H1 (cell line): ENCODE results near the gene CUL9. TPM values are rescaled to one million over a fixed set of nuclear protein-coding genes. Genes with fewer than 3 reads are reported as not detected.

ENCODE experiments used
- CTCF ChIA-PET: fragments of 300-600 bp; sonication (Branson Sonifier 250); formaldehyde crosslinking; loops from one replicate; lab custom pipeline; 2021; ENCODE audit not compliant: partially characterized antibody; lab: Charles Lee
- POLR2A ChIA-PET: fragments of 300-600 bp; sonication (Branson Sonifier 250); formaldehyde crosslinking; loops from one replicate; lab custom pipeline; 2021; ENCODE audit warnings: inconsistent platforms; ENCODE audit not compliant: partially characterized antibody; lab: Charles Lee
- DNase-seq, 2 experiments: peaks; one replicate each; pipeline versions ENCODE4 v3.0.0 to v3.0.0-alpha.2; 2010 to 2022; ENCODE audit warnings: low spot score in 2 of 2, low read depth in 1 of 2, mixed read lengths in 1 of 2
- FAIRE-seq: peaks from 2 replicates; lab custom pipeline; 2011; peaks lifted over from hg19 to GRCh38; lab: Jason Lieb, UNC
- H2AFZ ChIP-seq: 2 replicates; pipeline ENCODE4 v1.8.1; 2012; ENCODE audit warnings: low read length, inconsistent platforms
- H2AK5ac ChIP-seq: 2 replicates; pipeline ENCODE4 v1.6.1; 2013; ENCODE audit warnings: low read depth, low read length
- H2BK120ac ChIP-seq: replicated peaks from 2 replicates; pipeline ENCODE3; 2013; ENCODE audit warnings: low read depth, low read length, inconsistent platforms
- H2BK12ac ChIP-seq: 2 replicates; pipeline ENCODE4 v1.6.1; 2013; ENCODE audit warnings: low read depth, low read length
- H2BK15ac ChIP-seq: 2 replicates; pipeline ENCODE4 v1.6.1; 2013; ENCODE audit warnings: low read length
- H2BK20ac ChIP-seq: 2 replicates; pipeline ENCODE4 v1.6.1; 2013; ENCODE audit warnings: low read length
- H2BK5ac ChIP-seq: 2 replicates; pipeline ENCODE4 v1.6.1; 2013; ENCODE audit warnings: low read depth, low read length
- H3K14ac ChIP-seq: 2 replicates; pipeline ENCODE4 v1.6.1; 2013; ENCODE audit warnings: inconsistent platforms; ENCODE audit not compliant: insufficient read length
- H3K18ac ChIP-seq: 2 replicates; pipeline ENCODE4 v1.6.1; 2013; ENCODE audit warnings: low read length; ENCODE audit errors: extremely low read depth
- H3K23ac ChIP-seq: 2 replicates; pipeline ENCODE4 v1.6.1; 2013; ENCODE audit warnings: inconsistent platforms; ENCODE audit not compliant: insufficient read length
- H3K23me2 ChIP-seq: 2 replicates; pipeline ENCODE4 v1.6.1; 2013; ENCODE audit warnings: low read depth, low read length
- H3K27ac ChIP-seq: 2 replicates; pipeline ENCODE4 v1.6.1; 2011; ENCODE audit warnings: low read depth, low read length, inconsistent platforms
- H3K27me3 ChIP-seq, 4 experiments: replicated peaks in 1 of 4; 1 replicate in 1 of 4; 2 replicates in 3 of 4; pipeline versions ENCODE4 v1.6.1 to v1.8.1; 2011 to 2013; ENCODE audit warnings: low read length in 3 of 4, mild to moderate bottlenecking in 3 of 4, inconsistent platforms in 2 of 4, mixed read lengths in 2 of 4, moderate library complexity in 1 of 4; ENCODE audit not compliant: control insufficient read depth in 3 of 4, insufficient read depth in 3 of 4; ENCODE audit errors: extremely low read depth in 1 of 4
- H3K36me3 ChIP-seq, 4 experiments: 2 replicates each; pipeline versions ENCODE4 v1.6.1 to v1.8.1; 2011 to 2013; ENCODE audit warnings: mild to moderate bottlenecking in 4 of 4, low read length in 3 of 4, moderate library complexity in 2 of 4, control low read depth in 1 of 4, inconsistent platforms in 1 of 4; ENCODE audit not compliant: insufficient read depth in 4 of 4, control insufficient read depth in 2 of 4
- H3K4ac ChIP-seq: replicated peaks from 2 replicates; pipeline ENCODE3; 2013; ENCODE audit warnings: low read length, low read depth, mixed read lengths, inconsistent platforms; ENCODE audit not compliant: insufficient read length
- H3K4me1 ChIP-seq, 4 experiments: replicated peaks in 1 of 4; 1 replicate in 1 of 4; 2 replicates in 3 of 4; pipeline versions ENCODE4 v1.6.1 to v1.8.1; 2011 to 2013; ENCODE audit warnings: low read length in 3 of 4, inconsistent platforms in 2 of 4, mixed read lengths in 1 of 4; ENCODE audit not compliant: insufficient read depth in 4 of 4, control insufficient read depth in 3 of 4
- H3K4me2 ChIP-seq, 2 experiments: 2 replicates each; pipeline versions ENCODE4 v1.6.1 to v1.8.1; 2011 to 2013; ENCODE audit warnings: low read depth in 2 of 2, low read length in 2 of 2, control low read depth in 1 of 2, inconsistent platforms in 1 of 2, mild to moderate bottlenecking in 1 of 2; ENCODE audit not compliant: insufficient read depth in 1 of 2
- H3K4me3 ChIP-seq, 4 experiments: fragments of 200-600, 300-600 bp in 1 of 4; sonication (generic), shearing (Covaris generic), sonication (Bioruptor Twin) in 1 of 4; 2 replicates each; pipeline versions ENCODE4 v1.5.1 to v1.8.1; 2011 to 2016; ENCODE audit warnings: low read length in 4 of 4, low read depth in 3 of 4, control low read depth in 2 of 4, inconsistent platforms in 2 of 4, mild to moderate bottlenecking in 2 of 4, mixed read lengths in 1 of 4, moderate library complexity in 1 of 4; ENCODE audit not compliant: insufficient read depth in 2 of 4; ENCODE audit errors: extremely low read depth in 1 of 4
- H3K56ac ChIP-seq: replicated peaks from 2 replicates; pipeline ENCODE3; 2013; ENCODE audit warnings: low read depth, mild to moderate bottlenecking, mixed read lengths, low read length, inconsistent platforms; ENCODE audit not compliant: insufficient read length
- H3K79me1 ChIP-seq: 2 replicates; pipeline ENCODE4 v1.6.1; 2013; ENCODE audit warnings: low read depth, low read length, control low read depth
- H3K79me2 ChIP-seq, 2 experiments: 2 replicates each; pipeline versions ENCODE4 v1.6.1 to v1.8.1; 2012 to 2013; ENCODE audit warnings: low read length in 2 of 2, mild to moderate bottlenecking in 2 of 2, inconsistent platforms in 1 of 2; ENCODE audit not compliant: insufficient read depth in 2 of 2, control insufficient read depth in 1 of 2
- H3K9ac ChIP-seq, 4 experiments: replicated peaks in 1 of 4; 1 replicate in 1 of 4; 2 replicates in 3 of 4; pipeline versions ENCODE4 v1.6.1 to v1.8.1; 2011 to 2013; ENCODE audit warnings: low read depth in 3 of 4, low read length in 3 of 4, control low read depth in 2 of 4, mild to moderate bottlenecking in 2 of 4, moderate library complexity in 2 of 4, inconsistent platforms in 1 of 4; ENCODE audit errors: extremely low read depth in 1 of 4
- H3K9me3 ChIP-seq, 2 experiments: 2 replicates each; pipeline versions ENCODE4 v1.6.1 to v1.8.1; 2012 to 2013; ENCODE audit warnings: mild to moderate bottlenecking in 2 of 2, moderate library complexity in 2 of 2, control low read depth in 1 of 2, inconsistent platforms in 1 of 2, low read depth in 1 of 2, low read length in 1 of 2, mixed read lengths in 1 of 2; ENCODE audit not compliant: insufficient read depth in 2 of 2
- H4K20me1 ChIP-seq, 2 experiments: replicated peaks in 1 of 2; 2 replicates each; pipeline versions ENCODE3 to v1.8.1; 2011 to 2013; ENCODE audit warnings: inconsistent platforms in 2 of 2, low read length in 2 of 2, mild to moderate bottlenecking in 1 of 2; ENCODE audit not compliant: insufficient read depth in 2 of 2, control insufficient read depth in 1 of 2
- H4K5ac ChIP-seq: 2 replicates; pipeline ENCODE4 v1.6.1; 2013; ENCODE audit warnings: low read length, low read depth, mixed read lengths, inconsistent platforms; ENCODE audit not compliant: insufficient read length
- H4K8ac ChIP-seq: 2 replicates; pipeline ENCODE4 v1.8.0; 2013; ENCODE audit warnings: mild to moderate bottlenecking, moderate library complexity, low read length, inconsistent platforms; ENCODE audit not compliant: insufficient read depth; ENCODE audit errors: extremely low read depth
- H4K91ac ChIP-seq: replicated peaks from 2 replicates; pipeline ENCODE3; 2013; ENCODE audit warnings: low read length, mixed read lengths, inconsistent platforms; ENCODE audit not compliant: insufficient read length
- ATF2 ChIP-seq: IDR thresholded peaks from 2 replicates; pipeline ENCODE4 v1.6.1; 2012; ENCODE audit warnings: low read length, inconsistent platforms
- BACH1 ChIP-seq: IDR thresholded peaks from 2 replicates; pipeline ENCODE4 v1.6.1; 2012; ENCODE audit warnings: low read length, improper control_type of control experiment
- BCL11A ChIP-seq, 2 experiments: IDR thresholded peaks; one replicate each; pipeline ENCODE4 v1.6.1; 2011; ENCODE audit warnings: low read depth in 2 of 2, low read length in 2 of 2, mild to moderate bottlenecking in 2 of 2
- MAFK ChIP-seq: IDR thresholded peaks from 2 replicates; pipeline ENCODE4 v1.6.1; 2012; ENCODE audit warnings: low read depth, mild to moderate bottlenecking, improper control_type of control experiment, low read length
- SIRT6 ChIP-seq: IDR thresholded peaks from one replicate; pipeline ENCODE4 v1.7.1; 2012; ENCODE audit warnings: low read length, inconsistent platforms
- WGBS, 2 experiments: shearing (Covaris generic) in 1 of 2; methylation state at CpG; one replicate each; pipeline versions ENCODE4 v1.1.6 to v1.1.7; 2013 to 2015; ENCODE audit warnings: low lambda C conversion rate in 2 of 2, mixed read lengths in 2 of 2, inconsistent platforms in 1 of 2, low coverage in 1 of 2, missing lambda C conversion rate in 1 of 2; ENCODE audit not compliant: insufficient replicate concordance in 2 of 2, insufficient coverage in 1 of 2, insufficient read length in 1 of 2; ENCODE audit errors: extremely low coverage in 1 of 2, missing lambda C conversion rate in 1 of 2; 5-methylcytosine and 5-hydroxymethylcytosine counted together
- polyA plus RNA-seq, 7 experiments: library from polyadenylated mRNA; depleted of rRNA in 3 of 7; stranded (reverse) in 5 of 7; unstranded in 2 of 7; fragments of >200 nt in 5 of 7; fragments of 200-250 nt in 2 of 7; gene quantifications; 1 replicate in 5 of 7; 2 replicates in 1 of 7; 4 replicates in 1 of 7; pipeline versions ENCODE4 v1.2.1 to v1.2.3, GENCODE V29; 2011 to 2013; ENCODE audit warnings: missing spikeins in 2 of 7, mixed read lengths in 2 of 7
- total RNA-seq: library from RNA; stranded (reverse); fragmentation: NEBNext Ultra II Directional; extraction: Animal tissue kit (Norgen Biotek cat#: 25700); gene quantifications from 2 replicates; pipeline ENCODE4 v1.2.1, GENCODE V29; 2021

The CUL9 gene
- total and polyA plus RNA-seq, 2 of the 8 experiments (the other 6 are each of a cell fraction or from before 2014, with no cell fraction given): 7.7 to 9.8 TPM

- no peak overlapping the region for H3K27ac ChIP-seq
- no peak overlapping the region for H2BK5ac ChIP-seq
- H3K9ac ChIP-seq: no peak overlapping the region
- no peaks in the 10 kb centered on the region for H3K9me3 ChIP-seq
- no peak overlapping the region for H3K4me2 ChIP-seq
- no peaks in the 10 kb centered on the region for H3K27me3 ChIP-seq
- no peaks in the 10 kb centered on the region for H3K36me3 ChIP-seq
- H3K18ac ChIP-seq: no peak overlapping the region
- H3K79me1 ChIP-seq: no peaks in the 10 kb centered on the region
- POLR2A ChIA-PET: interaction anchor here (1.3 kb wide), 1 partner anchor 22 kb away, joined by 3 read pairs; the partner anchor contains the start of gene DNPH1
- H4K8ac ChIP-seq: no peak overlapping the region
- no peaks in the 10 kb centered on the region; the same call in 1 of the 2 replicates for H3K23me2 ChIP-seq
- WGBS, 2 experiments: 85% methylated on average over 2 of the region's 2 CpGs; no CpG with 5 or more reads in 1 of the 2 experiments
- H4K5ac ChIP-seq: no peak overlapping the region
- no peak overlapping the region for H2BK20ac ChIP-seq
- FAIRE-seq (no peak), DNase-seq (no peak)
- H3K14ac ChIP-seq: no peak overlapping the region
- TF ChIP-seq BACH1: peak; percentile 62; the same call in 1 of the 2 replicates
- TF ChIP-seq SIRT6: no peak
- peak; percentile 60 for TF ChIP-seq MAFK
- no peak for TF ChIP-seq ATF2
- TF ChIP-seq BCL11A (IDR thresholded peaks at IDR 0.05; ENCODE audit: low read depth in 2 of 2, low read length in 2 of 2): no peak
- H3K23ac ChIP-seq: no peak overlapping the region
- no peak overlapping the region for H3K4ac ChIP-seq
- no peaks in the 10 kb centered on the region for H3K79me2 ChIP-seq
- H4K91ac ChIP-seq: no peak overlapping the region
- no peak overlapping the region for H2AFZ ChIP-seq
- H4K20me1 ChIP-seq: no peaks in the 10 kb centered on the region
- H2AK5ac ChIP-seq: no peak overlapping the region
- no peak overlapping the region for H3K56ac ChIP-seq
- CTCF ChIA-PET: no interaction called here
- no peak overlapping the region for H2BK120ac ChIP-seq
- H3K4me1 ChIP-seq: no peaks in the 10 kb centered on the region
- no peak overlapping the region for H2BK12ac ChIP-seq
- H2BK15ac ChIP-seq: no peak overlapping the region
- no peak overlapping the region for H3K4me3 ChIP-seq
Observed at GRCh38 chr6:43207286-43207685, 25.3 kb downstream of the CUL9 start.
